Measurements from ENCODE around the gene KMT5C.

KMT5C gene

DNA sequence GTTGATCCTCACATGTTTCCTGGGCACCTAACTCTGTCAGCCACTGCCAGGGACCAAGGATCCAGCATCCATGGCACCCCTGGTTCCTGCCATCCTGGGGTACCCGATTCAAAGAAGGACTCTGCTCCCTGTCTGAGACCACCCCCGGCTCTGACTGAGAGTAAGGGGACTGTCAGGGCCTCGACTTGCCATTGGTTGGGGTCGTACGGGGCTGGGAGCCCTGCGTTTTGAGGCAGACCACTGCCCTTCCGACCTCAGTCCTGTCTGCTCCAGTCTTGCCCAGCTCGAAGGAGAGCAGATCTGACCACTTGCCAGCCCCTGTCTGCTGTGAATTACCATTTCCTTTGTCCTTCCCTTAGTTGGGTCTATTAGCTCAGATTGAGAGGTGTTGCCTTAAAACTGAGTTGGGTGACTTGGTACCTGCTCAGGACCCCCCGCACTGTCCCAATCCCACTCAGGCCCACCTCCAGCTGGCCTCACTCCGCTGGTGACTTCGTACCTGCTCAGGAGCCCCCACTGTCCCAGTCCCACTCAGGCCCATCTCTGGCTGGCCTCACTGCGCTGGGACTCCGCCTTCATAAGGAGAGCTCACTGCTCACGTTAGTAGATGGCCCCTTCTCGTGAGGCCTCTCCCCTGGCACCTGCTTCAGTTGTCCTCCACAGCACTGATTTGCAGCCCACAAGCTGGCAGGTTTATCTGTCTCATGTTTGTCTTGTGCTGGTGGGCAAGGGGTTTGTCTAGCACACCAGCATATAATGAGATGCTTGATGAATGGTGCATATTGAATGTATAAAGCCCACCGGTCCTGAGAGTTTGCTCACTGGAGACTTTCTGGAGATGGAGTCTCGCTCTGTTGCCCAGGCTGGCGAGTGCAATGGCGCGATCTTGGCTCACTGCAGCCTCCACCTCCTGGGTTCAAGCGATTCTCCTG is 50.0 kb downstream of the KMT5C start:
- Histone ChIP-seq H3K27ac (ENCODE audit: low read length) (no peak overlapping the region), H3K9me3 (ENCODE audit: control insufficient read depth in 2 of 2, low read length in 2 of 2) (no peaks in the 10 kb centered on the region), H3K36me3 (ENCODE audit: control insufficient read depth in 2 of 2, insufficient read depth in 2 of 2, low read length in 2 of 2) (peaks cover 16 to 34% of the 10 kb centered on the region in 2 donors), H3K9ac (ENCODE audit: low read length in 2 of 2) (no peak overlapping the region), H3K27me3 (ENCODE audit: control insufficient read depth in 1 of 2, insufficient read depth in 2 of 2, low read length in 2 of 2) (no peaks in the 10 kb centered on the region), H3K4me3 (ENCODE audit: low read length in 2 of 2) (no peak overlapping the region), H3K4me1 (ENCODE audit: control insufficient read depth, insufficient read depth, low read length) (peaks cover 47% of the 10 kb centered on the region)

DNA sequence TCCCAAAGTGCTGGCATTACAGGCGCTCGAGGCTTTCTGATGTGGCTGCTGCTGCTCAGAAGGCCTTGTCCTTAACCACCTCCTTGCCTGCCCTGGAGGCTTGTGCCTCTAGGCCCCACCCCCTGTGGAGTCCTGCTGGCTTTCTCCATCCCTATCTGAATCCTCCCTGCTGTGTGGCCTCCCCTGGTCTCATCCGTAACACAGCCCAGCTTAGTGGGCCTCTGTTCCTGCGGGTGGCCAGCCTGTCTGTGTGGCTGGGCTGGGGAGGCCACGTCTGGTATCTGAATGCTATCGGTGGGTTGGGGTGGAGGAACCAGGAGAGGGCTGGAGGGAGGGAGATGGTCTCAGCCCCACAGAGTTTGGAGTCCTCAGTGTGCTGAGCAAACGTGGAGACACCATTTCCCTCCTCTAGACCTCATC is 50.8 kb downstream of the KMT5C start:
- Histone ChIP-seq H3K36me3 (ENCODE audit: control insufficient read depth in 2 of 2, insufficient read depth in 2 of 2, low read length in 2 of 2) (peaks cover 16 to 34% of the 10 kb centered on the region in 2 donors), H3K9me3 (ENCODE audit: control insufficient read depth in 2 of 2, low read length in 2 of 2) (no peaks in the 10 kb centered on the region), H3K9ac (ENCODE audit: low read length in 2 of 2) (no peak overlapping the region), H3K27me3 (ENCODE audit: control insufficient read depth in 1 of 2, insufficient read depth in 2 of 2, low read length in 2 of 2) (no peaks in the 10 kb centered on the region), H3K27ac (ENCODE audit: low read length) (no peak overlapping the region), H3K4me3 (ENCODE audit: low read length in 2 of 2) (no peak overlapping the region), H3K4me1 (ENCODE audit: control insufficient read depth, insufficient read depth, low read length) (peaks cover 41% of the 10 kb centered on the region)

DNA sequence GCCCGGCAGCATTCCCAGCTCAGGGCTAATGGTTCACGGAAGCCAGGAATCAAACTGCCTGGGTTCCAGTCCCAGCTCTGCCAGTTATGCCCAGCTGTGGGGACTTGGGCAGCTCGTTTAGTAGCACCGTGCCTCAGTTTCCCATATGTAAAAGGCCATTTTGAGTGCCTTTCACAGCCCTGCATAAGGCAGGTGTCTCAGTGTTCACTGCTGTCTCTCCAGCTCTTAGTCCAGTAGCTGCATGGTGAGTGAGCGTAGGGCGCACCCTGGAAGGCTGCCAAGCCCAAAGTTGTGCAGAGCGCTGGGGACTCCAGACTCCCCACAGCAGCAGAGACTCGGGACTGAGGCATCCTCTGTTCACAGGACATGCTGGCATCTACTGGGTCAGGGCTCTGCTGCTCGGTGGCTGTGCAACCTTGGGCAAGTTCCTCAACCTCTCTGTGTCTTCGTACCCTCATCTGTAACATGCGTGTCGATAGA is 51.6 kb downstream of the KMT5C start:
- no peak overlapping the region for H3K9ac ChIP-seq (ENCODE audit: low read length in 2 of 2)
- no peaks in the 10 kb centered on the region for H3K9me3 ChIP-seq (ENCODE audit: control insufficient read depth in 2 of 2, low read length in 2 of 2)
- H3K27ac ChIP-seq (ENCODE audit: low read length) = no peak overlapping the region
- peaks cover 40% of the 10 kb centered on the region for H3K4me1 ChIP-seq (ENCODE audit: control insufficient read depth, insufficient read depth, low read length)
- no peak overlapping the region for H3K4me3 ChIP-seq (ENCODE audit: low read length in 2 of 2)
- H3K36me3 ChIP-seq (ENCODE audit: control insufficient read depth in 2 of 2, insufficient read depth in 2 of 2, low read length in 2 of 2) = peaks cover 16 to 34% of the 10 kb centered on the region in 2 donors
- H3K27me3 ChIP-seq (ENCODE audit: control insufficient read depth in 1 of 2, insufficient read depth in 2 of 2, low read length in 2 of 2) = no peaks in the 10 kb centered on the region

DNA sequence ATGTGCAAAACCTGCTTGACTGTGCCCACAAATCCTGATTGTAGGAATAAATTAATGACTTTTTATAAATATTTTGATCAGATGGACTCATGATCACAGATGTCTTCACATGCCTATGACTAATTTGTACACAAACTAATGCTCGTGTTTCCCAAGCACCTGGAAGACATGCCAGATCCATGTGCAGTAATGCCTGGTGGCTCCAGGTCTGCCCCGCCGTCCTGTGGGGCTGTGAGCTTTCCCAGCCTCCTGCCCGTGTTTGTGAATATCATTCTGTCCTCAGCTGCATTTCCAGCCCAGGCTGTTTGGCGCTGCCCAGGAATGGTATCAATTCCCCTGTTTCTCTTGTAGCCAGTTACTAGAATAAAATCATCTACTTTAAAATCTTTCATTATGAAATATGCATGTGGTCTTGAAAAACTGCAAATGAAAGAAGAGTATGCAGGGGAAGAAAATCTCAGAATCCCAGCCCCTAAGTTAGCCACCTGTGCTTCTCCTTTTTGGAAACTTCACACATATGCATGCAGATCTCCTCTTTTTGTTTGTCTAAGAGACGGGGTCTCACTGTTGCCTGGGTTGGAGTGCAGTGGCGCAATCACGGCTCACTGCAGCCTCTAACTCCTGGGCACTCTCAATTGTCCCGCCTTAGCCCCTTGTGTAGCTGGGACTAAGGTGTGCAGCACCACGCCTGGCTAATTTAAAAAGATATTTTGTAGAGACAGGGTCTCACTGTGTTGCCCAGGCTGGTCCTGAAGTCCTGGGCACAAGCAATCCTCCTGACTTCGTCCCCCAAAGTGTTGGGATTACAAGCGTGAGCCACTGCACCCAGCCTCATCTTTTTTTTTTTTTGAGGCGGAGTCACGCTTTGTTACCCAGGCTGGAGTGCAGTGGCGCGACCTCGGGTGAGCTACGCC is 52.3 kb downstream of the KMT5C start:
- H3K36me3 ChIP-seq (ENCODE audit: control insufficient read depth in 2 of 2, insufficient read depth in 2 of 2, low read length in 2 of 2) = peaks cover 16 to 33% of the 10 kb centered on the region in 2 donors
- H3K27ac ChIP-seq (ENCODE audit: low read length) = no peak overlapping the region
- no peaks in the 10 kb centered on the region for H3K9me3 ChIP-seq (ENCODE audit: control insufficient read depth in 2 of 2, low read length in 2 of 2)
- H3K4me1 ChIP-seq (ENCODE audit: control insufficient read depth, insufficient read depth, low read length) = peaks cover 32% of the 10 kb centered on the region
- H3K9ac ChIP-seq (ENCODE audit: low read length in 2 of 2) = no peak overlapping the region
- H3K27me3 ChIP-seq (ENCODE audit: control insufficient read depth in 1 of 2, insufficient read depth in 2 of 2, low read length in 2 of 2) = no peaks in the 10 kb centered on the region
- H3K4me3 ChIP-seq (ENCODE audit: low read length in 2 of 2) = no peak overlapping the region

DNA sequence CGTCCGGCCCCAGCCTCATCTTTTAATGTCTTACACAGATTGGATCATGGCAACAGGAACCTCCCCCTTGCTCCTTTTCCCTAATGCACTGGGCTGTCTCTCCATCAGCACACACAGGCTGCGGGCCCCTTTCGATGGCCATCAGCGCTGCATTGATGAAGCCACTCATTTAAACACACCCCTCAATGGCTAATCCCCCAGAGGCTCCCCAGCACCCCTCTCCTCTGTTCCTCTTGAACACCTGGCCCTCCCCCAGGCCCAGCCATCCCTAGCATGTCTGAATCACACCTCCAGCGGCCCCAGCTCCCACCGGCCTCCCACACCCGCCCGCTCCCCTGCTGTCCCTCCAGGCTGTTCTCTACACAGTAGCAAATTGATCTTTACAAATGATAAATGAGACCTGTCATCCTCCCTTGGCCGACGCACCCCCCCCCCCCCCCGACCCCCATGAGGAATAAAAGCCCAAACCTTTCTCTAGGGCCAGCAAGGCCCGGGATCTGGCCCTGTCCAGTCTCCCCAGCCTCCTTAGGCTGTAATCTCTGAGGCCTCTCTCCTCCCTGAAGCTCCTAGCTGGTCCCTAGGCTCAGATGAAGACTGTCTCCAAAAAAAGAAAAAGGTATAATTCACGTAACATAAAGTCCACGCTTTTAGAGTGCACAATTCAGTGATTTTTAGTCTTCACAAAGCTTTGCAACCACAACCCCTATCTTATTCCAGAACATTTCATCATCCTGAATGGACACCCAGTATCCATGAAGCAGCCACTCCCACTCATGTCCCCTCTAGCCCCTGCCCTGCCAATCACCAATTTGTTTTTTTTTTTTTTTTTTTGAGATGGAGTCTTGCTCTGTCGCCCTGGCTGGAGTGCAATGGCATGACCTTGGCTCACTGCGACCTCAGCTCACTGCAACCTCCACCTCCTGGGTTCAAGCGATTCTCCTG is 53.4 kb downstream of the KMT5C start:
- no peak overlapping the region for H3K4me3 ChIP-seq (ENCODE audit: low read length in 2 of 2)
- no peak overlapping the region for H3K27ac ChIP-seq (ENCODE audit: low read length)
- no peaks in the 10 kb centered on the region for H3K27me3 ChIP-seq (ENCODE audit: control insufficient read depth in 1 of 2, insufficient read depth in 2 of 2, low read length in 2 of 2)
- no peaks in the 10 kb centered on the region for H3K9me3 ChIP-seq (ENCODE audit: control insufficient read depth in 2 of 2, low read length in 2 of 2)
- H3K9ac ChIP-seq (ENCODE audit: low read length in 2 of 2) = no peak overlapping the region
- peaks cover 21% of the 10 kb centered on the region for H3K4me1 ChIP-seq (ENCODE audit: control insufficient read depth, insufficient read depth, low read length)
- H3K36me3 ChIP-seq (ENCODE audit: control insufficient read depth in 2 of 2, insufficient read depth in 2 of 2, low read length in 2 of 2) = peaks cover 8 to 23% of the 10 kb centered on the region in 2 donors

All from stomach smooth muscle (tissue), 2 donors.